ENCODE measurements around the gene PSMD13.

The PSMD13 gene

DNA sequence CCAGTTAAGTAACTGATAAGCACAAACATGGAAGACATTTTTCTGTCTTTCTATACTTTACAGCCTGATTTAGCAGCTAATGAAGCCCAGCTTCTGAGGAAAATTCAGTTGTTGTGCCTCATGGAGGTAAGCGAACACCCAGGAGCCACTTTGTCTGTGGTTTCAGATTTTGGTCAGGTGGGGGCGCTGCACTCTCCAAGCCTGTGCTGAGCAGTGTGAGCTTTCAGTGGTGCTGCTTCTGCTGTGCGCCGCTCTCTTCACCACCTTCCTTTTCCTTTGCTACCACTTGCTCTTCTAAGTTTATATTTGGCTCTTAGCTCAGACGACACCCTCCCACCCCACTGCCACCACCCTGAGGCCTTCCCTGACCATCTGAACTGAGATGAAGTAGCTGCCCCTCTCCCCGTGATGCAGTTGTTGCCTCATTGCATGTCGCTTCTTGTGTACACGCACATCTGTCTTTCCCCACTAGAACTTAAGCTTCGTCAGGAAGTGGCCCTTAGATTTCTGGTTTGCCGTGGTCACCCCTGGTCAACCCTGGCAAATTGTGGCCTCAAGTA, 14.0 kb downstream of the PSMD13 start:
- peak; percentile 82 to 84 for DNase-seq

DNA sequence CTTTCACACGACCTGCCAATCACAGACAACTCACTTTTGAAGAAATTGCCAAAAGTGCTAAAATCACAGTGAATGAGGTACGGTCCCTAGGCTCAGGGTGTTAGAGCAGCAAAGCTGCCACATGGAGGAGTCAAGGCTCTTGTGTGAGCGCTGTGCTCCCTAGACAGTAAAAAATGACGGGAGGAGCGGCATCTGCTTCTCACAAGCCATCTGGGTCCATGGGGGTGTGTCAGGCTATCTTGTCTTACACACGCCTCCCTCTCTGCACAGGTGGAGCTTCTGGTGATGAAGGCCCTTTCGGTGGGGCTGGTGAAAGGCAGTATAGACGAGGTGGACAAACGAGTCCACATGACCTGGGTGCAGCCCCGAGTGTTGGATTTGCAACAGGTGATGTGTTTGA, 14.8 kb downstream of the PSMD13 start:
- no peak for DNase-seq

DNA sequence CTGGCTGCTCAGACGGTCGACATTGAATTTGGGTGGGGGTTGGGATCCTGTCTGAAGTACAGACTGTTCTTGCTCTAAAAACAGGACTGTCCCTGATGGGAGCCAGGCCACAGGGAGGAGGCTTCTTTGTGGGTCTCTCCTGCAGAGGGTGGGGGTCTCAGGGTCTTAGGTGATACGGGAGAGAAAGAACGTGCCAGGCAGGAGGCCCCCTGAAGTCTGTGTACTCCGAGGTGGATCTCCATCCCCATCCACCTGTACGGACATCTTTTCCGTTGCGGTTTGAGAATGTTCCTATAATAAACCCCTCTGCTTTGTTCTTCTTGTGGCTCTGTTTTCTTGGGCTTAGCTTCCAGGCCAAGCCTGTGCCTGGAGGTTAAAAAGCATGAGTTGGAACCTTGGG, 15.9 kb downstream of the PSMD13 start:
- DNase-seq, result no peak

DNA sequence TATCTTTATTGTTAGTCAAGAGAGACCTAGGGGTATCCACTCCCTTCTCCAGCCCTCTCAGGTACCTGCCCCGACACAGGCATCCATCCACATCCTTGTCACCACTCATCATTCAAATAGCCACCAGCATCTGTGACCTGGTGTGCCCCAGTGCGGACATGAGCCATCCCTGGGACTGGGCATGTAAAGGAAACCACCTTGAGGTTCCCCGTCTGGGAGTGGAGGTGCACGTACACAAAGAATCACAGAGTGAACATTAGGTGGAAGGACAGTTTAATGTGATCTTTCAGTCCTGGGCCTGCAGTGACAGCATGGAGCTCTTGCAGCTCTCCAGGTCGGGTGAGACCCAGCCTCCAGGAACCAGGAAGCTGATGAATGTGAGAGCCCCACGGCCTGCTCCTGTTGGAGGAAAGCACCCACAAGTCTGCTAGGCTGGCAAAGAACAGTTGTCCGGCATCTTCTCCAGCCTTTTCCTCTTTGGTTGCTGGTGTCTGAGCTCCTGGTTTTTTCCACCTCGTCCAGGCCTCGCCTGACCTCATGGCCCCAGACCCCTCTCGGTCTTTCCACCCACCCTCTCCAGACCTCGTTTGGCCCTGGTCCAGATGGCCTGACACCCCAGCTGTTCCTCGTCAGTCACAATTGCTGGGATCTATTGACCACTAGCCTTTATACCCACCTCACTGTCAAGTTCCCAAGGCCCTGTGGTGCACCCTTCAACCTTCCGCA, 16.5 kb downstream of the PSMD13 start:
- no peak for DNase-seq

- DNase-seq, result no peak
Measured at GRCh38 chr11:253886-254270, 17.1 kb downstream of the PSMD13 start.

- DNase-seq, result no peak
Measured at GRCh38 chr11:255176-255575, 18.4 kb downstream of the PSMD13 start.

GRCh38 chr11:255816-256215, 19.0 kb downstream of the PSMD13 start:
- no peak for DNase-seq

DNA sequence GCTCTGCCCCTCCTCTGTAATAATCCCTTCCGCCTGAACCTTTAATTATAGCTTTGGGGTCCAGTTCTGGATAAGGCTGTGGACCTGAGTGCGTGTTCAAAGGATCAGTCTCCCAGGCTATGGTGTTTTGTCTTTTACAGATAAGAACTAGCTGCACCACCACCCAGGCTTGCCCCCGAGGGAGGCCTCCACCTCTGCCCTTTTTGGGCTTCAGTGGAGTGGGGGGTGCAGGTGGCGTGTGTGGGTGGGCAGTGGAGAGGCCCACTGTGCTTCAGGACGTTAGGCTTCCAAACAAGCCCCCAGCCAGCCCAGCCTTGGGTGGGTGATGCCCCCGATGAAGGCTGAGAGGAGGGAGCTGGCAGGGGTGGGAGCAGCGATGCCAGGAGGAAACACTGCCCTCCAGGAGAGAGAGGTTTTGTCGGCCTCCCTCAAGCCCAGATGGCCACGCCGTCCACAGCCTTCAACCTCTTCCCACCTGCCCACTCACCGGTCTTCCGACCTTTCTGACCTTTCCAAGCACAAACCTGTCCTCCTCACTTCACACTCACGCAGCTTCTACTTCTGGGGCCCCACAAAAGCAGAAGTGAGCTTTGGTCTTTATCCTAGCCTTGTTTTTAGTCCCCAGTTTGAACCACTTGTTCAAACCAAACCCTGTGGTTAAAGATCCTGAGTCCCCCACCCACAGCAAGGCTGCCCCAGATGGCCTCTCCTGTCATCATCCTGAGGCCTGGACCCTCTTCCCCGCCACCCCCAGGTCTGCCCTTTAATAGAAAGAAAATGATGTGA, 20.4 kb downstream of the PSMD13 start:
- no peak for DNase-seq

GRCh38 chr11:257766-258493, 21.2 kb downstream of the PSMD13 start:
- no peak for DNase-seq

DNA sequence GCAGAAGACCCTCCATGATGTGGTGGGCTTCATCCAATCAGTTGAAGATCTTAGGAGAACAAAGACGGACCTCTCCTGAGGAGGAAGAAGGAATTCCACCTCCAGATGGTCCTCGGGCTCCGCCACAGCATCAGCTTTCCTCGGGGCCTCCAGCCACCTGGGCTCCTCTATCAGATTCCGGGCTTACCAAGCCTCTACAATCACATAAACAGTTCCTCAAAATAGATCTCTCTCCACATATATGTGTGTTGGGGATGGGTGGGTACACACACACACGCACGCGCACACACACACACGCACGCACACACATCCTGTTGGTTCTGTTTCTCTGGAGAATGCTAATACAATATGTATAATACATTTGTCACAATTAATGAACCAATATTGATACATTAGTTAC, 22.6 kb downstream of the PSMD13 start:
- no peak for DNase-seq

DNA sequence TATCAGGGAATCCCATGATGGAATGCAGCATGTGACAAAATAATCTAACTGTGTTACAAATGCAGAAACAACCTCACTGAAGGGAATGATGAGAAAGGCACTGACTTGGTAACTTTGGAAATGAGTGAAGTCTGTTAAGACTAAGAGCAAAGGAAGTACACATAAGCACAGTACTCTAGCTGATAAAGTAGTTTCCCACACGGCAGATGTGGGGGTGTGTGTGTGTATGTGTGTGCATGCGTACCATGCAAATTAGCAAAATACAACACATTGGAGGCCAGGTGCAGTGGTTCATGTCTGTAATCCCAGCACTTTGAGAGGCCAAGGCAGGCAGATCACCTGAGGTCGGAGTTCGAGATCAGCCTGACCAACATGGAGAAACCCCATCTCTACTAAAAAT, 24.8 kb downstream of the PSMD13 start:
- no peak for DNase-seq

- peak in 1 of 2 donors; percentile 50 for DNase-seq
Measured at GRCh38 chr11:266676-267439, 30.1 kb downstream of the PSMD13 start.

DNA sequence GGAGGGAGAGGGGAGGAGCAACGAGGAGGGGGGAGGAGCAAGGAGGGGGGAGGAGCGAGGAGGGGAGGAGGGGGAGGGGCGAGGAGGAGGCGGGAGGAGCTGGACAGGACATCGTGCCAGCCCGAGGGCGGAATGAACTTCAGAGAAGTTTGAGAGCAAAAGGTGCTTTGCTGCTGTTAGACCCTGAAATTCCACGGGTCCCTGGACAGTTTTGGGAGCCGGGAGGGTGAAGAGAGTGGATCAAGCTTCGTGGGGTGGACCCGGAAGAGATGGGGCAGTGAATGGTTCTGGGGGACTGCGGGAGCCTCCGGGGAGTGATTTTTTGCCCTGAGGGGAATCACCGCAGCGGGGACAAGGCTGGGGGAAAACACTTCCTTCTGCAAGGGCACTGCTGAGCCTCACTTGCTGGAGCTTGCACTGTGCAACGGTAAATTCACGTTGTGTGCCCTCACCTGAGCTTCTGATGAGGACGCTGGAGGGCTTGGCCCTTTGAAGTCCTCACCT, 30.8 kb downstream of the PSMD13 start:
- DNase-seq, result peak; percentile 60 to 69

GRCh38 chr11:268716-269145, 32.0 kb downstream of the PSMD13 start:
- DNase-seq, result peak; percentile 59 to 74

DNA sequence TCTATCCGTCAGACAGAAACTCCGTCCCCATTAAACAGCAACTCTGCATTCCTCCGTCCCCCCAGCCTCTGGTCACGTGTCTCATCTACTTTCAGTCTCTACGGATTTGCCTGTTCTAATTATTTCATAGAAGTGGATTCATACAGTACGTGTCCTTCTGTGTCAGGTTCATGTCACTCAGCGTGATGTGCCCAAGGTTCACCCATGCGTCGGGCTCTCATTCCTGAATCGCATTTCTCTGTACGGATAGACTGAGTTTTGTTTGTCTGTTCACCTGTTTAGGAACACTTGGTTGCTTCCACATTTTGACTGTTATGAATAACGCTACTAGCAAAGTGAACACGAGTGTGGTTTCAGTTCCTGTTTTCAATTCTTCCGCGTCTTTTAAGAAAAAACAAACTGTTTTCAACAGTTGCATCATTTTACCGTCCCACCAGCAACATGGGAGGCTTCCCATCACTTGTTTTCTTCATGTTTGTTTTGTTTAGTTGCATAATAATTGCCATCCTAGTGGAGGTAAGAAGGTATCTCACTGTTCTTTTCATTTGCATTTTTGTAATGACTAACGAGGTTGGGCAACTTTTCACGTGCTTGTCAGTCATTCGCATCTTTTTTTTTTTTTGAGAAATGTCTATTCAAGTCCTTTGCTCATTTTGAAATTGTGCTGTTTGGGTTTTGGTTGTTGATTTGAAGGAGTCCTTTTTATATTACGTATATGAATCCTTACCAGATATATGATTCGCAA, 32.5 kb downstream of the PSMD13 start:
- peak; percentile 73 to 81 for DNase-seq

DNA sequence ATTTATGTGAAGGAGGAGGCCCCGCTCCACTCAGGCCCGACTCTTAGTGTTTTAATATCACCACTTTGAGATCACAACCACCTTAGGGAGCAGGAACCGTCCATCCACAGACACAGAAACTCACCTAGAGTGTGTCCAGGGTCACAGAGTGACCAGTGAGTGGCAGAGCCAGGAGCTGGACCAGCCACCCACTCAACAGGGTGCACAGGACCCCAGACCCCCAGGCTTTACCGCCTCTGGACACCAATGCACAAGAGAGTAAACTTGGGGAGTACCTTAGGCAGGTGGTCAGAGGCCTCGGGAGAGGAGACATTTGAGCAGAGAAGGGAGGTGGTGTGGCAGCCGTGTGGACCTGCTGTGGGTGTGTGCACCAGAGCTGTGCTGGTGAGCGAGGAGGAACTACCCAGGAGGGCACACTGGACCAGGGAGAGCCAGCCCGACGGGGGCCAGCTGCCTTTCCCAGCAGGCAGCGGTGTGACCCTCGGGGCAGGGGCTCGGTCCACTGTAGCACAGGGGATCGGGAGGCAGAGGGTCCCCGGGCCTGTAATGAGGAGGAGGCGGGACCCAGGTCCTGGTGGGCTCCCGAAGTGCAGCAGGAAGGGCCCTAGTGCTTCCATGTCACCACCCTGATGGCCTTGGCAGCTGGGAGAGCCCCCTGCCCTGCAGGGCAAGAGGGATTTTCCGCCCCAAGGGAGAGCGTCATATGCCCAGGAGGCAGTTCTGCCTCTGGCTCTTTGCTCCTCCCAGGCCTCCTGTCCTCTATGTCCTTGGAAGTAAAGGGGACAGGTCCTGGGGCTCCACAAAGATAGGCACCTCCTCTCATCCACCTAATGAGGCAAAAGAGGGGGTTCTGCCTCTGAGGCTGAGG, 33.9 kb downstream of the PSMD13 start:
- peak in 1 of 2 donors; percentile 8 for DNase-seq

DNA sequence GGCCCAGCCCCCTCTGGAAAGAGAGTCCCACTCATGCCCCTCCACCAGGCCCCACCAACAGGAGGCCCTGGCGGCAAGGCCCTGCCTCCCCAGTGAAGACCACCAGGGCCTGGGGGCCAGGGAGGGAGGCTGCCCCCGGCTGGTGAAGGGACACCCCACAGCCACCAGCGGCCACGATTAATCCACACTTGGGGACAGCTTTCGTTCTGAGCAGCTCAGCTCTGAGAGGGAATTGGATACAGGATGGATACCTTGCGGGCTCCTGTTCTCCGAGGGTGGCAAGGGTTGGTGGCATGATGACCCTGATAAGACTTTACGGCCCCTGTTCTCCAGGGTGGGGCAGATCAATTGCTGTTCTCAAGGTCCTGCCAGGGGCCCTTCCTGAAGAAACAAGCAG, 34.5 kb downstream of the PSMD13 start:
- DNase-seq, result peak in 1 of 2 donors; percentile 10

DNA sequence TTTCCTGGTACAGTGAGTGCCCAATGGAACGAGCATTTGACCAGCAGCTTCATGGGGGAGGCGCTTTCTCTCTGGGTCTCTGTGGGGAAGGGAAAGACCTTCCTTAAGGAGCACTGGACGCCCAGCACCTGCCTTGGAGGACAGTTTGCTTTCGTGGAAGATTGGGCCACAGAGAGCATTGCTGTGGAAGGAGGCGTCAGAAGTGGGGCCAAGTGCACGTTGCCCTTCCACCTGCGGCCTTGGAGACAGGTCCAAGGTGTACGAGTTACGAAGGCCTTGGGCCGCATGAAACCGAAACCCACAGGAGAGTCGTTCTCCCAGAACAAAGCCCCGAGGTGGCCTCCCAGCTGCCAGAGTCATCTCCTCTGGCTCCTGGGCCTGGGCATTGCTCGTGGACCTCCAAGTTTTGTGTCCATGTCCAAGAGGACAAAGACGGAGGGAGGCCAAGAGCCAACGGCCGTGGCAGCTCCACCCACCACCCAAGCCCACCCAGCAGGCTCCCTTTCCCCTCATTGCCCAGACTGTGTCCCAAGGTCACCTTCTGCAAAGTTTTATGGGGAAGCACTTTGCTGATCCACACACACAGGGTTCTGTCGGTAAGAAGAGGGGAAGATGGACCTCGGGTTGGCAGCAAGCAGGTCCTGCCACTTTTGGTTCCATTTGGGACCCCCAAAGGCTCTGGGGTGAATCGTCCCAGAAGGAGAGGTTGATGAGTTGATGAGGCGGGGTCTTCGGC, 35.6 kb downstream of the PSMD13 start:
- peak in 1 of 2 donors; percentile 10 for DNase-seq

DNA sequence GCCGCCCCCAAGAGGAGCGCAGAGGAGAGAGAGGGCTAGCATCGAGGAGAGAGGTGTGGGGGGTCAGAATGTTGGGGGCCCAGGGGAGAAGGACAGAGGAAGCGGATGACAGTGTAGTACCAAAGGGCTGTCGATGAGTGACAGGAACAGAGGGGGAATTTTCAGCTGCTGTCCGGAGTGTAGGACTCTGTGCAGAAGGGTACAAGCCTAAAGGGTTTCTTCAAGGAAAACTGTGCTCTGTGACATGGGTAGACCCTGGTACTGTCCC, 36.1 kb downstream of the PSMD13 start:
- no peak for DNase-seq

DNA sequence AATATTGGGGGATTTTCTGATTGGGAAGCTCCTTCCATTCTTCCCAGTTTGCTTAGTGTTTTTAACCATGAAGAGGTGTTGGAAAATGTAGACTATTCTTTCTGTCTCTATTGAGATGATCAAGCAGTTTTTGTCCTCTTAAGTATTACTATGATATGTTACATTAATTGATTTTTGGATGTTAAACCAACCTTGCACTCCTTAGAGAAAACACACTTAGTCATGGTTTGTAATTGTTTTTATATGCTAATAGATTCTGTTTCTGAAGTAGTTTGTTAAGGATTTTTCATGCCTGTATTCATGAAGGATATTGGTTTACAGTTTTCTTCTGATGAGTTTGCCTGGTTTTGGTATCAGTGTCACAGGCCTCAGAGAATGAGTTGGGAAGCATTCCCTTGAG, 39.4 kb downstream of the PSMD13 start:
- DNase-seq, result no peak
